Gastrocnemius medialis (tissue), 4 donors: ENCODE data around the gene KIF26B.

Experiments used
- CTCF ChIP-seq, 5 experiments: fragments of 450-650 bp in 3 of 5; fragments of 200-600 bp in 2 of 5; sonication (generic) in 2 of 5; IDR thresholded peaks in 4 of 5; conservative IDR thresholded peaks in 1 of 5; 1 replicate in 4 of 5; 2 replicates in 1 of 5; pipeline ENCODE4 v1.5.1; 2016 to 2019; ENCODE audit warnings: antibody characterized with exemption in 5 of 5, mild to moderate bottlenecking in 3 of 5, moderate library complexity in 3 of 5
- POLR2A ChIP-seq, 2 donors: fragments of 450-650 bp; IDR thresholded peaks; one replicate each; pipeline ENCODE4 v1.6.1; 2017; ENCODE audit warnings: antibody characterized with exemption in 2 of 2, mild to moderate bottlenecking in 2 of 2, moderate library complexity in 2 of 2

- TF ChIP-seq CTCF (IDR thresholded peaks at IDR 0.05 in 4 of 5, conservative IDR thresholded peaks at IDR 0.05 in 1 of 5) (no peak), POLR2A (IDR thresholded peaks at IDR 0.05) (no peak)
Measured at GRCh38 chr1:245621589-245621988, 466.8 kb downstream of the KIF26B start.
